Measurements from ENCODE around the gene LPP. TPM values are rescaled to one million over a fixed set of nuclear protein-coding genes. Genes with fewer than 3 reads are reported as not detected.

Gene LPP
- total RNA-seq, 1 experiment from 2014 or later, result 264 TPM

DNA sequence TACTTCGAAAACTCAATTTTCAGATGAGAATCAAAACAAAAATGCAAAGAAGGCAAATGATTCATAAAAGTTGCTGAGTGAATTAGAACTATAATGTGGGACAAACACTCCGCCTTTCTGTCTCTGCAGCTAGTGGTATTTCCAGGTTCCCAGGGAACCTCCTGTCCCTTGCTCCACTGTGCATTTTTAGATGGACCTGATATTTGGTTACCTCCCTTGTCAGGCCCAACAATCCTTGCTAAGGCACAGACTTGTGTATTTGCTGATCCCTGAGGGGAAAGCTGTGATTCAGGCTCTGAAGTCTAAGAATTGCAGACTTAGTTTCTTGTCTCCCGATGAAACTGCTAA, 162.7 kb downstream of the LPP start:
- intact Hi-C loops (cut with micrococcal nuclease; ENCODE audit: unreplicated experiment), result no loop called here
- no peaks in the 10 kb centered on the region for H3K36me3 Mint-ChIP-seq (ENCODE audit: insufficient read depth, unreplicated experiment)
- no peak overlapping the region for H3K27ac Mint-ChIP-seq (ENCODE audit: unreplicated experiment)
- no TSS peak for BruUV-seq (replicated peaks)
- H3K4me3 Mint-ChIP-seq (ENCODE audit: low read depth, unreplicated experiment), result no peak overlapping the region
- H3K27me3 Mint-ChIP-seq (ENCODE audit: unreplicated experiment), result no peaks in the 10 kb centered on the region
- H3K4me1 Mint-ChIP-seq (ENCODE audit: low read depth, unreplicated experiment), result peaks cover 33% of the 10 kb centered on the region
- DNase-seq, result no peak
- TF ChIP-seq, protein P1, sequence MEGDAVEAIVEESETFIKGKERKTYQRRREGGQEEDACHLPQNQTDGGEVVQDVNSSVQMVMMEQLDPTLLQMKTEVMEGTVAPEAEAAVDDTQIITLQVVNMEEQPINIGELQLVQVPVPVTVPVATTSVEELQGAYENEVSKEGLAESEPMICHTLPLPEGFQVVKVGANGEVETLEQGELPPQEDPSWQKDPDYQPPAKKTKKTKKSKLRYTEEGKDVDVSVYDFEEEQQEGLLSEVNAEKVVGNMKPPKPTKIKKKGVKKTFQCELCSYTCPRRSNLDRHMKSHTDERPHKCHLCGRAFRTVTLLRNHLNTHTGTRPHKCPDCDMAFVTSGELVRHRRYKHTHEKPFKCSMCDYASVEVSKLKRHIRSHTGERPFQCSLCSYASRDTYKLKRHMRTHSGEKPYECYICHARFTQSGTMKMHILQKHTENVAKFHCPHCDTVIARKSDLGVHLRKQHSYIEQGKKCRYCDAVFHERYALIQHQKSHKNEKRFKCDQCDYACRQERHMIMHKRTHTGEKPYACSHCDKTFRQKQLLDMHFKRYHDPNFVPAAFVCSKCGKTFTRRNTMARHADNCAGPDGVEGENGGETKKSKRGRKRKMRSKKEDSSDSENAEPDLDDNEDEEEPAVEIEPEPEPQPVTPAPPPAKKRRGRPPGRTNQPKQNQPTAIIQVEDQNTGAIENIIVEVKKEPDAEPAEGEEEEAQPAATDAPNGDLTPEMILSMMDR (IDR thresholded peaks at IDR 0.05; ENCODE audit: unreplicated experiment), result no peak
- no peaks in the 10 kb centered on the region for H3K9me3 Mint-ChIP-seq (ENCODE audit: low read depth, unreplicated experiment)
- CTCF ChIA-PET, result interaction anchor here (0.9 to 1.1 kb wide), 2 partner anchors 18 to 46 kb away, joined by 3 read pairs; no protein-coding TSS in a partner anchor

DNA sequence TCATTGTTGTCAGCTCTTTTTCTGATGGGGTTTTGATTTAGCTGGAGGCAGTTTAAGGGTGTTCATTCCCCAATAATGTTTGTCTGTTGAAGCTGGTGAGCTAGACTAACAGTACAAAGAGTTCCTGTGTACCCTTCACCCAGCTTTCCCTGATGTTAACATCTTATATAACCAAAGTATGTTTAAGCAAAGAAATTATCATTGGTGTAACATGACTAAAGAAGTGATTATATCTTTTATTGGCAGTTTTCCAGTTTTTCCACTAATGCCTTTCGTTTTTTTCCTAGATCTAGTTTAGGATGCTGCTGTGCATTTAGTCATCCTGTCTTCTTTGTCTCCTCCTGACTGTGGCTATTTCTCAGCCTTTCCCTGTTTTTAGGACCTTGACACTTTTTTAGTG, 165.6 kb downstream of the LPP start:
- CTCF ChIA-PET, result no interaction called here
- no peaks in the 10 kb centered on the region for H3K9me3 Mint-ChIP-seq (ENCODE audit: low read depth, unreplicated experiment)
- DNase-seq, result no peak
- H3K4me1 Mint-ChIP-seq (ENCODE audit: low read depth, unreplicated experiment), result peaks cover 51% of the 10 kb centered on the region
- TF ChIP-seq, protein P1 (IDR thresholded peaks at IDR 0.05; ENCODE audit: unreplicated experiment), result no peak
- H3K27ac Mint-ChIP-seq (ENCODE audit: unreplicated experiment), result no peak overlapping the region
- BruUV-seq (replicated peaks), result no TSS peak
- no peak overlapping the region for H3K4me3 Mint-ChIP-seq (ENCODE audit: low read depth, unreplicated experiment)
- no peaks in the 10 kb centered on the region for H3K36me3 Mint-ChIP-seq (ENCODE audit: insufficient read depth, unreplicated experiment)
- intact Hi-C loops (cut with micrococcal nuclease; ENCODE audit: unreplicated experiment), result no loop called here
- H3K27me3 Mint-ChIP-seq (ENCODE audit: unreplicated experiment), result no peaks in the 10 kb centered on the region

DNA sequence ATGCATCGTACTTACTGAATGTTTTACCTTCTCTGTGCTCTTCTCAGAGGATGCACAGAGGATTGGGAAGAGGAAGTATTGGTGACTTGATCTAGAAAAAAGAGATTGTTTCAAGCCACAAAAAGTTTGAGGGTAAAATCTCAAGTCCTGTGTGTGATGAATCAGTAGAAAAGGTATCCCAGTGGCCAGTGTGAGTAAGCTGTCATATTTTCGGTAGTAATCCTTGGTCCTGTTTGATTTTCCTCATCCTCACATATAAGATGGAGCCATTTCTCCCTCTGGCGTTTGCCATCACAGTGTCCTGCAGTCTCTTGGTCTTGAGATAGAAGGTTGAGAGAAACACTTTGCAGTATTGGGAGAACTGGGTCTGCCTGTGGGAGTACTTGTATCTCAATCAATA, 166.8 kb downstream of the LPP start:
- H3K4me1 Mint-ChIP-seq (ENCODE audit: low read depth, unreplicated experiment), result peaks cover 46% of the 10 kb centered on the region
- TF ChIP-seq, protein P1 (IDR thresholded peaks at IDR 0.05; ENCODE audit: unreplicated experiment), result no peak
- intact Hi-C loops (cut with micrococcal nuclease; ENCODE audit: unreplicated experiment), result no loop called here
- H3K27me3 Mint-ChIP-seq (ENCODE audit: unreplicated experiment), result no peaks in the 10 kb centered on the region
- no peaks in the 10 kb centered on the region for H3K36me3 Mint-ChIP-seq (ENCODE audit: insufficient read depth, unreplicated experiment)
- DNase-seq, result no peak
- H3K27ac Mint-ChIP-seq (ENCODE audit: unreplicated experiment), result no peak overlapping the region
- H3K4me3 Mint-ChIP-seq (ENCODE audit: low read depth, unreplicated experiment), result no peak overlapping the region
- BruUV-seq (replicated peaks), result no TSS peak
- CTCF ChIA-PET, result interaction anchor here (1.1 kb wide), 1 partner anchor 21 kb away, joined by 4 read pairs; no protein-coding TSS in a partner anchor
- H3K9me3 Mint-ChIP-seq (ENCODE audit: low read depth, unreplicated experiment), result no peaks in the 10 kb centered on the region

DNA sequence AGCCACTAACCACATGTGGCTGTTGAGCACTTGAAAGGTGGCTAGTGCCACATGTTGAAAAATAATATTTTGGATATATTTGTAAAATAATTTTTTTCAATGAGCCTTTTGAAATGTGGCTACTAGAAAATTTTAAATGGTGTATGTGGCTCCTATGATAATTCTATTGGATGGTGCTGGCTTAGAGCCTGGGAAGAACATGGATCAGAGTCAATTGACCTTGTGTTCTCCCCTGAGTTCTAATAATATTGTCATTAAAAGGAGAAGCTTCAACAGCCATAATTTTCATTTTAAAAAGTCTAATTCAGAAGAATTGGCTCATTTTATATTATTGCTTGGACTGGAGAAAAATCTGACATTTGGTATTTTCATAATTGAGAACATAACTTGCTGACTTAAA, 167.3 kb downstream of the LPP start:
- no peak for DNase-seq
- Mint-ChIP-seq H3K4me3 (ENCODE audit: low read depth, unreplicated experiment) (no peak overlapping the region), H3K27me3 (ENCODE audit: unreplicated experiment) (no peaks in the 10 kb centered on the region), H3K36me3 (ENCODE audit: insufficient read depth, unreplicated experiment) (no peaks in the 10 kb centered on the region), H3K9me3 (ENCODE audit: low read depth, unreplicated experiment) (no peaks in the 10 kb centered on the region), H3K27ac (ENCODE audit: unreplicated experiment) (no peak overlapping the region), H3K4me1 (ENCODE audit: low read depth, unreplicated experiment) (peaks cover 41% of the 10 kb centered on the region)
- TF ChIP-seq, protein P1 (IDR thresholded peaks at IDR 0.05; ENCODE audit: unreplicated experiment), result no peak
- CTCF ChIA-PET, result no interaction called here
- intact Hi-C loops (cut with micrococcal nuclease; ENCODE audit: unreplicated experiment), result no loop called here
- BruUV-seq (replicated peaks), result no TSS peak
